AG09319 (cell line): ENCODE data around the gene NEIL1.

Source experiments
- DNase-seq: peaks from one replicate; pipeline ENCODE4 v3.0.0-alpha.2; 2010; ENCODE audit warnings: low read depth; ENCODE audit errors: extremely low read depth
- CTCF ChIP-seq: IDR thresholded peaks from 2 replicates; pipeline ENCODE4 v1.5.1; 2011; ENCODE audit warnings: low read depth, mild to moderate bottlenecking, inconsistent platforms, low read length, moderate library complexity

Gene NEIL1

DNA sequence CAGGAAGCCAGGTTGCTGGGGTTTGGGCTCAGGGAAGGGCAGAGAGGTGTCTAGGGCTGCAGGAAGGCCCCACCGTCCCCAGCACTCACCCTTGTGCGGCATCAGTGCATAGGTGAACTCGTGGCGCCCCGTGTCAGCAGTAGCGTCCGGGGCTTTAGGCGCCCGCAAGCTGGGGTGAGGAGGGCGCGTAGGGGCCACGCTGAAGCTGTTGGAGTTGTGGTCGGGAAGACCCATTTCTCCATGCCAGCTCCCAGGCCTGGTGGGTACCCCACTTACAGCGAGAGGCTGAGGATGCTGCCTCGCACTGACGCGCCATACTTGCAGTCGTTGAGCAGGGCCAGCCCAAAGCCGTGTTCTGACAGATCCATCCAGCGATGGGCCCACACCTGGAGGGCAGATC is 9.7 kb downstream of the NEIL1 start:
- no peak for TF ChIP-seq CTCF
- DNase-seq = no peak

DNA sequence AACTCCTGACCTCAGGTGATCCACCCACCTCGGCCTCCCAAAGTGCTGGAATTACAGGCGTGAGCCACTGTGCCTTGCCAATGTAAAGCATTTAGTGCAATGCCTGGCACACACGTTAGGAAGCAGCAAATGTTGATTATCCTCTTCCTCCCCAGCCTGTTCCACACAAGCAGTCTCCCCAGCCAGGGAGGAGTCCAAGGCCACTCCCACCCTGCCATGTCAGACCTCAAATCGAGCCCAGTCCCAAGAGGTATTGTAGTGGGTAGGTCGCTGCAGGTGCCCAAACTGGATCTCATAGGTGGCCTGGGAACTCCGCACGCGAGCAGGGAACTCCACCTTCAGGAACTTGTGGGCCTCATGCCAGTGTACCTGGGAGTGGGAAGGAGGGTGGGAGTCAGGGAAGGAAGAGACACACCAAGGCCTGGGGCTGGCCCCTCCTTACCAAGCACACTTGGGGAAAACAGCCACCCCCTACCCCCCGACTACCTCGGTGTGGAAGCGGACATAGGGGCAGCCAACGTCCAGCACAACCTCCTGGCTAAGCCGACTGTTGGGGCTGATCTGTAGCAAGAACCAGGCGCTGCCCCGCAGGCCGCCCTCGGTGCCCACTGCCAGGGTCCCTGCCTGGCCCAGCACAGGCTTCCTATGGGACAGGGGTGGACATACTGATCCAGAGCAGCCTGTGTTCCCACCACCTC is 11.3 kb downstream of the NEIL1 start:
- DNase-seq = no peak
- no peak for TF ChIP-seq CTCF

DNA sequence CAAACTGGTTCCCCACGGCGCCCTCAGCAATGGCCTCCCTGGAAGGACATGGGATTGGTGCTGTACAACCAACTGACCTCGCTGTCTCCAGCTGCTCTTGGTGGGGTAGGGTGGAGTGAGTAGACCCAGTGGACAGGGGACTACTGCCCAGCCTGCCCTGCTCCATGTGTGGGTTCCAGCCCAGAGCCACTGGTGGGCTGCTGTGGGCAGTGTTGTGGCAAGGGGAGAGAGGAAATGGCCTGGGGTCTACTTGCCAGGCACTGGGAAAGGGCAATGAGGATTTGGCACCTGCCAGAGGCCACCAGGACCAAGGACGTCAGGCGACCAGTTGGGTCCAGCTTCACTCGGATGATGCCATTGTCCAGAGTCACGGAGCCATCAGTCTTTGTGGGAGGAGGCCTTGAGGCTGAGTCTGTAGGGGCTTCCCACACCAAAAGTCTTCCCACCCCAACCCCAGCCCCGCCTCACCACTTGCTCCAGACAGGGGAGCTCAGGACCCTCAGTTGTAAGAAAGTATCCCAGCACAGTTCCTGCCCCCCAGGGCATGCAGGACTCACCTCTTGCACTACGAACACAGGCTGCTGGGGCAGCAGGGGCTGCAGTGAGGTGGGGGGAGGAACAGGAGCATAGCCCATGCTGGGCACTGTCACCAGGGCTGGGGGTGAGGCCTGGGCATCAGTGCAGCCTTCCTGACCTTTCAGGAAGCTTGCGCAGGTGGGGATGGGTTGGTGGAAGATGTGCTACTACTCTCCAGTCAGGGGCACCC is 12.1 kb downstream of the NEIL1 start:
- DNase-seq = no peak
- TF ChIP-seq CTCF = no peak

DNA sequence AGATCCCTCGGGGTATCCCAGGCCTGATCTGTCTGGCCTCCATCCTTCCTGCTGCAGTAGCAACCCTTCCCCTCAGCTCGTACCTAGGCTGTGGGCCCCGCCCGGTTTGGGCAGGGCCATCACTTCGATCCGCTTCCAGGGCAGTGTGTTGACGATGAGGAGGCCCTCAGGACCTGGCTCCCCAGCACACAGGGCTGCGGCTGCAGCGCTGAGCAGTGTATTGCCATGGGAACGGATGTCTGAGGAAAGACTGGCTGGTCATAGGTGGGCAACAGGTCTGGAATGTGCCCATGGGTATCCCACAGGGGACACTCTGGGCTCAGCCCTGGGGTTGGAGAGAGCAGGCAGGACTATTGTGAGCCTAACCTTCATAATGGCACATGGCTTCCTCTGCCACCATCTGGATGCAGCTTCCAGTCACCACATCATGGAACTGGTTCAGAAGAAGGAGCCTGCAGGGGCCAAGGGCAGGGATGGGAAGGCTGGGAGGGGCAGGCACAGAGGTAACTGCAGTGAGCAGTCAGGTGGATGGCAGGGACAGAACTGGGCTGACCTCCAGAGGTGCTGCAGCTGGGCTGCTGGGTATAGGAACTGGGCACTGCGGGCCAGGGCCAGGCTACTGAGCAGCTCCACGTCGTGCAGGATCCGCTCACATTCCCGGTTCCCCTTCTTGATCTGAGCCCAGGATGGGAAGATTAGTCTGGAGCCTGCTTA is 12.9 kb downstream of the NEIL1 start:
- no peak for TF ChIP-seq CTCF
- DNase-seq = no peak

DNA sequence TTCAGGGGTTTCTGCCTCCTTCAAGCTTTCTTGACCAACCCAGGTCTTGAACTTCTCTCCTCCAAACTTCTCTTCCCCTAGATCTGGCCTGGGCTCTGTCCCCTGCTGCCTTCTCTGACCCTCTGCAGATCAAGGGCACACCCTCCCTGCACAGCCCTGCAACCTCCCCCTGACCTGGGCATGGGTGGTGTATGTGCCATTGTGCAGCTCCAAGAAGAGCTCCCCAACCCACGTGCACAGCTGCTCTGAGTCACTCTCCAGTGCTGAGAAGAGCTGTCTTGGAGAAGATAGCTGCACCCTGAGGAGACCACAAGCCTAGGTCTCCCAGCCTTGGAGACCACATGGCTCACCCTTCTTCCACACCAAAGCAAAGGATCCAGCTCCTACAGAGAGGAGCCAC is 13.6 kb downstream of the NEIL1 start:
- DNase-seq = no peak
- TF ChIP-seq CTCF = no peak

- no peak for TF ChIP-seq CTCF
- DNase-seq = no peak
These were observed 14.0 kb downstream of the NEIL1 start for GRCh38 chr15:75360856-75361255.

- DNase-seq = no peak
- no peak for TF ChIP-seq CTCF
These were observed 14.6 kb downstream of the NEIL1 start for GRCh38 chr15:75361361-75361988.
